ENCODE measurements around the gene CDCA5.

Gene CDCA5, protein sequence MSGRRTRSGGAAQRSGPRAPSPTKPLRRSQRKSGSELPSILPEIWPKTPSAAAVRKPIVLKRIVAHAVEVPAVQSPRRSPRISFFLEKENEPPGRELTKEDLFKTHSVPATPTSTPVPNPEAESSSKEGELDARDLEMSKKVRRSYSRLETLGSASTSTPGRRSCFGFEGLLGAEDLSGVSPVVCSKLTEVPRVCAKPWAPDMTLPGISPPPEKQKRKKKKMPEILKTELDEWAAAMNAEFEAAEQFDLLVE

GRCh38 chr11:65083834-65084597 lies at the start of gene CDCA5, which contains the start of gene ZFPL1:
TSS of gene CDCA5 (minus strand) at chr11:65084040. CDS start at chr11:65083978, 62 bp downstream.
TSS of gene ZFPL1 (plus strand) at chr11:65084222. CDS start at chr11:65084699, 477 bp downstream.
- peak; percentile 96 for DNase-seq

DNA sequence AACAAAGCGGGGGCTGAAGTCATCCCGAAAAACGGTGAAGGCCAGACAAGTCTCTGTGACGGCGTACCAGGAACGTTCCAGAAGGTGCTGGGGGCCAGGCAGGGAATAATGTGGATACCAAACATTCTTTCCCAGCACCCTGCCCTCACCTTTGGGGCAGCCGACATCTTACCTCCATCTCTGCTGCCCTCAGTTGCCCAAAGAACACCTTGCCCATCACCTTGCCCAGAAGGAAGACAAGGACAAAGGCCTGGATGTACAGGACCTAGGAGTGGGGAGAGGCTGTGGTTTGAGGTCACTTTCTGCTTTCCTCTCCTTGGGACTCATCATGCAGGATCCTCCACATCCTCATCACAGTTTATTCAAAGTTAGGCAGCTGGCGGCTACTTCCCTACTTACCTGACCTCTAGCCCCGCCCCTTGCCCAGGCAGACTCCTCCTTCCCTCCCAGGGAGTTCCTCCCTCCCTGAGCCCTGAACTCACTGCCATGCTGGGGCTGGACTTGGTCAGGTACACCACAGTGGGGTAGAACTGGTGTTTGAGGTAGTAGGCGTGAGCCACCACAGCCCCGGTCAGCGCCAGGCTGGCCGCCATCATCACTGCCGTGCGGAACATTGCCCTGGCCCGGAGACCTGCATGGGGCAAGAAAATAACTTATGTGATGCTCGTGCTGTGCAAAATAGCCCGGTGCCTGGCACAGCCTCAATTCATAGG lies 49.3 kb upstream of the CDCA5 start:
- DNase-seq: peak; percentile 22

DNA sequence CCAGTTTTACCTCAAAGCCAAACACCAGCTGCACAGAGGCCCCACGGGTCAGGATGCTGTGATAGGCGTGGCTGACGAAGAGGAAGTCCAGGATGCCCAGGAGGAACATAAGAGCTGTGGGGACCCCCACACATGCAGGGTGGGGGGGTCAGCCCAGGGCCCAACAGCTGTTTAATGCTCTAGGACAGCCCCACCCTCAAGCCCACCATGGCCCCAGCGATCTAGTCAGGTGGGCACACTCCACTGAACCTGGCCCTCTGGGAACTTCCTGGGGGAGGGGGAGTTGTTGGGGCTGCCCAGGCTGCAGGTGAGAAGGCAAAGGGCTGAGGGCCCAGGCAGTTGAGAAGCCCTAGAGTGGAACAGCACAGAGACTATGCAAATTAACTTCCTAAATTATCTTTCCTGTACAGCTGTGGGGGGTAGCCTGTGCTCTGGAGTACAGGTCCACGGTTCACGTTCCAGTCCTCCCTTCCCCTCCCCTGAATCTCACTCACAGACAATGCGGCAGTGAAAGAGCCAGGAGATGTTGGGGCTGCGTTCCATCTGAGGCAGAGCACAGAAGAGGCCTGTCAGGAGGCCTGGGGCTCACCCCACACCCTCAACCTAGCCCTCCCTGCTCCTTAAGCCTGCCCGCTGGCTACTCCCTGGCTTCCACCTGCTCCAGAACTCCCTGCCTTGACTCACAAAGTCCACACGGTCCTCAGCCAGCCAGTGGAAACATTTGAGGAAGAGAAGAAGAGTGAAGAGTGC lies 48.6 kb upstream of the CDCA5 start:
- no peak for DNase-seq

GRCh38 chr11:65131895-65132237 lies 48.0 kb upstream of the CDCA5 start:
- DNase-seq: no peak

DNA sequence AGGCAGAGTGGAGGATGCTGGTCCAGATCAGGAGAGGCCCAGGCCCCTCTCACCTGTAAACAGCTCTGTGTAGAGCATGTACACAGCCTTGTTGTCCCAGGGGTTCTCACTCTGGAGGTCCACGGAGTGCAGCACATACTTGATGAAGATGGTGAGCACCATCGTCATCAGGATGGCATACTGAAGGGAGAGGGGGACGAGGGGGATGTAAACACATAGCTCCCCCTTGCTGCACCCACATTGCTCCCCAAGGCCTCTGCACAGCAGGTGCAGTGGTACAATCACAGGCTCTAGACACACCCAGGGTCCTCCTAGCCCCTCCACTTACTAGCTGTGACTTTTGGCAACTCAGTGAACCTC lies 47.6 kb upstream of the CDCA5 start:
- DNase-seq: no peak

DNA sequence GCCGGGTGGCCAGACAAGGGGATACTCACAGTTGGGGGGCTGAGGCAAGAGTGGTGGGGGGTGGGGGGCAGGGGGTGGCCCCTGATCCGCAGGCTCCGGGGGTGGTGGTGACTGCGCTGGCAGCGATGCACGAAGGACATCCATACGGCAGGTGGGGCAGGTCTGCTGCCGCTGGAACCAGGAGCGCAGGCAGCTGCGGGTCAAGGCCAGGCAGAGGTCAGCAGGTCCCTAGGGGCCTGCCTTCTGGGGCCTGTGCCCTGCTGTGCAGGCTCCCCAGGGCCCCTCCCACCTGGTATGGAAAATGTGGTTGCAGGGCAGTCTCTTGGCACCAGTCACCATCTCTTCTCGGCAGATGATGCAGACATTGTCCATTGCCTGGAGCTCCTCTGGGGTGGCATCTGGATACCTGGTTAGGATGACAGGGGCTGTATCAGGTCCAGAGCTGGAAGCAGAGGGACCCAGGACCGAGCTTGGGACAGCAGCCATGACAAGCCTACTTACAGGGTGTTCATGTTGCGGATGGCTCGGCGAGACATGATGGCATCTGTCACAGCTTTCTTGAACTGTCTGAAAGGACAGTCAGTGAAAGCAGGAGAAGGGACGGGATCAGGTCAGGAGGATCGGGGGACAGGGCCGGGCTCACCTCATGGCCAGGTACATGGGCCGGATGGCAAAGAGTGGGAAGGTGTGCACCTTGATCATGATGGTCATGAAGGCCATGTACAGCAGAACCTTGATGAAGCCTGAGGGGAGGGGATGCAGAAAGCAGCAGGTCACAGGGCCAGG lies 47.0 kb upstream of the CDCA5 start:
- no peak for DNase-seq

DNA sequence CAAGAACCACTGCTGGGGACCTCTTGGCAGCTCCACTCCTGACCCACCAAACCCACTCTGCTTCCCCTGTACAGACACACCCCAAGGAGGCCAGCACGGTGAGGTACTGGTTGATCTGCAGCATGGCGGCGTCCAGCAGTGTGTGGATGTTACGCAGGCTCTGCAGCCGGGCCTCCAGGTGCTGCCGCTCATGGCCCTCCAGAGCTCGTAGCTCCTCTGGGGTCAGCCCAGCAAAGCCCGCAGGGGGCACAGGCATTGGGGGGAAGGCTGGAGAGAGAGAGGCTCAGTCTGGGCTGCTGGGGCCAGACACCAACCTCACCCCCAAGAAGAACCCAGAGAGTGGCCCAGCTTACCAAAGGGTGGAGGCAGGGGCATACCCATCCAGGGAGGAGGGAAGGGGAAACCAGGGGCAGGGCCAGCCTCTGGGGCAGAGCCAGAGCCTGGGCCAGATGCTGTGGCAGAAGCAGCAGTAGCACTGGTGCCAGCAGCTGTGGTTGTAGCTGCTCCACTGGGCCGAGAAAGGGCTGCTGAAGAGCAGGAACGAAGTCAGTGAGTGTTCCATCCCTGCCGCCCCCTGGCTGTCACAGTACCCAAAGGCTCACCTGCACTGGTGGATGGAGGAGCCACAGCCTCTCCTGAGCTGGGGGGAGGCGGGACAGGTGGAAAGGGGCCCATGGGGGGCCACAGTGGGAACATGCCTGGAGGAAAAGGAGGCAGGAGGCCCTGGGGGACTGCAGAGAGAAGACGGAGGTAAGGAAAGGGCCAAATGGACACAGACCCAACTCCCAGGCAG lies 46.0 kb upstream of the CDCA5 start:
- DNase-seq: no peak

- no peak for DNase-seq
These were observed 44.6 kb upstream of the CDCA5 start for GRCh38 chr11:65128182-65129145.

DNA sequence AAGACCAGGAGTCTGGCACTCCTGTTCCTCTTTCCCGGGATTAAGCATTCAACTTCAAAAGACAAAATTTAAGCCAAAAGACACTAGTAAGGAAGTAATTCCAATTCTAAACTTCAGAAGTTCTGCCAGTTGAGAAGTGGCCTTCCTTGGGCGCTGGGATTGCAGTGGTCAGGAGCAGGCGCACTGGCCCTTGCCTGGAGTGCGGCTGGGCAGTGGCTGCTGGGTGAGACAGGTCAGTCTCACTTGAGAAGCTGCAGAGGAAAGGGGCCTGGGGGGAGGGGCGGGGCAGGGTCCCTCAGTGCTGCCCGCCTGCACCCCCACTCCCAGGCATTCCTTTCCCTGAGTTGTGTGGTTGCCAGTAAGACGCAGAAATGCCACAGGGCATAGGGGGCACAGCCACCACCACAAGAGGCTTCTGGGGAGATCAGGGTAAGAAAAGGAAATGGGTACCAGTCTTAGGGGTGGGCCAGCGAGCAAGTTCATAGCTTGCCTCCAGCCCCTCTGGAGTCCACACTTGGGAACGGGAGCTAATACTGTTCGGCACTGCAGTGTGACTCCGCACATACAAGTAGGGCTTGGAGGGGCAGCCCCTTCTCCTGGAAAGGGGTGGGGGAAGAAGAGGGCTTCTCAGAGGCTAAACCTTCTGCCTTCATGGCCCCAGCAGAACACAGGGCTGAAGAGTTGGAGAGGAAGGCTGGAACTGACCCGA lies 43.8 kb upstream of the CDCA5 start:
- DNase-seq: no peak

GRCh38 chr11:65126624-65127274 lies 42.9 kb upstream of the CDCA5 start:
- DNase-seq: no peak

DNA sequence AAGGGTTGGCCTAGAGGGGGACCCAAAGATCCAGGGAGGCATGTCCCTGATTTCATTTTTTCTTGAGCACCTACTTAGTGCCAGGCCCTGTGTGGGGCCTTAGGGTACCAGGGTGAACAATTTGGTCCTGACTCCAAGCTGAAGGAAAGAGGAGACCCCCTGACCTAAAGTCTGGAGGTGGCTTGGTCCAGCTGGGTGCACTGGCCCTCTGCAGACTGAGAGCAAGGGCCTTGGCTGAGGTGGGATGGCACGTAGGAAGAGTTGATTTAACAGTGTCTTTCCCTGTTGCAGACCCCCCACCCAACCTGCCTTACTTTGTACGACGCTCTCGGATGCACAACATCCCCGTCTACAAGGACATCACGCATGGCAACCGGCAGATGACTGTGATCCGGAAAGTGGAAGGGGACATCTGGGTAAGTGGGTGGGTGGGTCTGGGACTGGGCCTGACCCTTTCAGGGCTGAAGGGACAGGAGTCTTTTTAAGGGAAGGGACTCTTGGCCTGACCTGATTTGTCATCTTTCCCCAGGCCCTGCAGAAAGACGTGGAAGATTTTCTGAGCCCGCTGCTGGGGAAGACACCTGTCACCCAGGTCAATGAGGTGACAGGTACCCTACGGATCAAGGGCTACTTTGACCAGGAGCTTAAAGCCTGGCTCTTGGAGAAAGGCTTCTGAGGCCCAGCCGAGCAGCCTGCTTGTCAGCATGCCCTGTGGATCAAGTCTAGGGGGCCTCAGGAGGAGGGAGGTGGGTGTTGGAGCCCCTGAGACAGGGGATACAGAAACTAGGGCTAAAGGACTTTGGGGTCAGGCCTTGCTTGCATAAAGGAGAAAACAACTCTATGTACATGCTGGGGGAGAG lies 41.6 kb upstream of the CDCA5 start:
- no peak for DNase-seq

DNA sequence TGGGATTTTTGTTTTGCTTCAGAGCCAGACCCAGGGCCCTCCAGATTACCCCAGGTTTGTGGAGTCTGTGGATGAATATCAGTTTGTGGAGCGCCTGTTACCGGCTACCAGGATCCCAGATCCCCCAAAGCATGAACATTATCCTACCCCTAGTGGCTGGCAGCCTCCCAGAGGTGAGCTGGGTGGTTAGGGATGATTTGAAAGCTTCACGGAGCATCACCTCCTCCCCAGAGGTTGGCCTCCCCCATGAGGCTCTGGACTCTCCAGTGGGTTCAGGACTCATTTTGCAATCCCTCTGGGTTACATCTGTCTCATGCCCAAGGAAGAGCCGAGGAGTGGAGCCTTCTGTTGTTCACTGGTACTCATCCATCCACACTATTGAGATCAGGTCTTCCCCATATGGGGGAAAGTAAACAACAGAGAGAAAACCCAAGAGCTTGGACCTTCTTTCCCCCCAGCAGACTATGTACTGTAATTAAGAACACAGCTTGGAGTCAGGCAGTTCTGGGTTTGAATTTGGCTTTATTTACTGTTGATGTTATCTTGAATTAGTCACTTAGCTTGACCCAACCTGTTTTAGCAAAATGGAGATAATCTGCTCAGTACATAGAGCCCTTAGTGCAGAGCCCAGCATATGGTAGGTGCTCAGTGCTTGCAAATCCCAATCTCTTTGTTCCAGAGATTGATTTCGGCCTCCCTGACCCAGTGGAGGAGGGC lies 40.8 kb upstream of the CDCA5 start:
- no peak for DNase-seq

- DNase-seq: peak; percentile 98
These were observed 38.2 kb upstream of the CDCA5 start, which contains the start of the genes FAU and MRPL49 for GRCh38 chr11:65121865-65122696. TSS of gene FAU (minus strand) at chr11:65122134. CDS start at chr11:65121813, 321 bp downstream. TSS of gene MRPL49 (plus strand) at chr11:65122321. CDS start at chr11:65122347, 26 bp downstream.

- DNase-seq: no peak
These were observed 37.6 kb upstream of the CDCA5 start for GRCh38 chr11:65121447-65121864.

GRCh38 chr11:65120831-65121230 lies 37.0 kb upstream of the CDCA5 start:
- DNase-seq: no peak

DNA sequence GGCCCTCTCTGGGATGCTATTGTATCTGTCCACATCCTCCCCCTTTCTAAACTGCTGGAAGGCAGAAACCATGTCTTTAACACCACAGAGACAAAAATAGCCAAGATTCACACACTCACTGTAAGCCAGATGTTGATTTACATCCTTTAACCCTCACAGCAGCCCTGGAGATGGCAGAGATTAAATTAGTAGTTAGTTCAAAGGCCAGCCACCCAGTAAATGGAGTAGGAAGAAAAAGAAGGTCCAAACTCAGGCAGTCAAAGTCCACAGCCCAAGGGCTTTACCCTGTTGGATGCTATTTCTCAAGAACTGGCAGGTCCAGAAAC lies 35.8 kb upstream of the CDCA5 start:
- no peak for DNase-seq

All from activated effector memory CD4-positive, alpha-beta T cell treated with Interleukin-2 at 50 U/mL for 16 hours (primary cell).